GM23248 (cell line): ENCODE results near the gene SMIM45. TPM values are rescaled to one million over a fixed set of nuclear protein-coding genes. Genes with fewer than 3 reads are reported as not detected.

Source experiments
- DNase-seq: peaks from one replicate; pipeline ENCODE4 v3.0.0-alpha.2; 2015
- H2AFZ ChIP-seq: fragments of 200-600 bp; sonication (generic); 2 replicates; pipeline ENCODE4 v1.6.1; 2016; ENCODE audit warnings: antibody characterized with exemption
- H3F3A ChIP-seq: fragments of 200-600 bp; sonication (generic); 2 replicates; pipeline ENCODE4 v1.6.1; 2016; ENCODE audit warnings: mild to moderate bottlenecking, antibody characterized with exemption, mixed run types; ENCODE audit not compliant: insufficient read depth
- H3K27ac ChIP-seq: fragments of 200-600 bp; sonication (generic); 2 replicates; pipeline ENCODE4 v1.5.1; 2016; ENCODE audit warnings: mild to moderate bottlenecking
- H3K27me3 ChIP-seq: fragments of 200-600 bp; sonication (generic); replicated peaks from 2 replicates; pipeline ENCODE4 v1.6.1; 2016; ENCODE audit warnings: mild to moderate bottlenecking; ENCODE audit not compliant: insufficient read depth
- H3K36me3 ChIP-seq: fragments of 200-600 bp; sonication (generic); 2 replicates; pipeline ENCODE4 v1.6.1; 2016; ENCODE audit warnings: low read depth, mild to moderate bottlenecking
- H3K4me1 ChIP-seq: fragments of 200-600 bp; sonication (generic); 2 replicates; pipeline ENCODE4 v1.6.1; 2016; ENCODE audit warnings: mild to moderate bottlenecking; ENCODE audit not compliant: insufficient read depth
- H3K4me2 ChIP-seq: fragments of 200-600 bp; sonication (generic); one replicate; pipeline ENCODE4 v1.6.1; 2016; ENCODE audit warnings: mild to moderate bottlenecking; ENCODE audit not compliant: unreplicated experiment
- H3K4me3 ChIP-seq: fragments of 200-600 bp; sonication (generic); 2 replicates; pipeline ENCODE4 v1.5.1; 2016; ENCODE audit warnings: mild to moderate bottlenecking
- H3K79me2 ChIP-seq: fragments of 200-600 bp; sonication (generic); 2 replicates; pipeline ENCODE4 v1.6.1; 2016; ENCODE audit warnings: mild to moderate bottlenecking; ENCODE audit not compliant: insufficient read depth
- H3K9ac ChIP-seq: fragments of 200-600 bp; sonication (generic); 2 replicates; pipeline ENCODE4 v1.6.1; 2016; ENCODE audit warnings: mild to moderate bottlenecking
- H3K9me2 ChIP-seq: fragments of 200-600 bp; sonication (generic); 2 replicates; pipeline ENCODE4 v1.6.1; 2016; ENCODE audit warnings: mixed run types, mild to moderate bottlenecking, moderate library complexity; ENCODE audit not compliant: insufficient read depth
- H3K9me3 ChIP-seq: fragments of 200-600 bp; sonication (generic); one replicate; pipeline ENCODE4 v1.6.1; 2017; ENCODE audit warnings: low read depth
- H4K20me1 ChIP-seq: fragments of 200-600 bp; sonication (generic); 2 replicates; pipeline ENCODE4 v1.6.0; 2016; ENCODE audit not compliant: insufficient read depth
- EZH2 ChIP-seq: fragments of 200-600 bp; sonication (generic); IDR thresholded peaks from 2 replicates; pipeline ENCODE4 v1.6.1; 2018; ENCODE audit warnings: antibody characterized with exemption, mild to moderate bottlenecking; ENCODE audit not compliant: insufficient read depth, poor library complexity, severe bottlenecking
- EZH2phosphoT487 ChIP-seq: fragments of 200-600 bp; sonication (generic); IDR thresholded peaks from 2 replicates; pipeline ENCODE4 v1.6.1; 2018; ENCODE audit warnings: antibody characterized with exemption, moderate library complexity, mild to moderate bottlenecking, low read depth; ENCODE audit not compliant: insufficient read depth
- WGBS, 2 experiments: methylation state at CpG; one replicate each; pipeline ENCODE4 v1.1.6; 2015 to 2017; ENCODE audit warnings: low lambda C conversion rate in 2 of 2, low coverage in 1 of 2; ENCODE audit errors: missing lambda C conversion rate in 2 of 2; 5-methylcytosine and 5-hydroxymethylcytosine counted together
- in situ Hi-C: fragments of 300-500 bp; cut with MboI; formaldehyde crosslinking; loops from 2 replicates; pipeline ENCODE4 v1.15.0; 2020
- polyA plus RNA-seq: library from polyadenylated mRNA; unstranded; fragments of >200 nt; fragmentation: Nextera tagmentation; extraction: Ambion mirVana; gene quantifications from 2 replicates; pipeline ENCODE4 v1.2.1, GENCODE V29; 2016
- total RNA-seq: library from RNA; depleted of rRNA; stranded (reverse); fragments of >200 nt; shearing (Covaris generic); gene quantifications from 2 replicates; pipeline ENCODE4 v1.2.3, GENCODE V29; 2014; rRNA removed

The SMIM45 gene

GRCh38 chr22:42007922-42008321 is 56.0 kb downstream of the SMIM45 start:
- DNase-seq: no peak
- Histone ChIP-seq H3K27ac (no peak overlapping the region), H3K4me2 (no peak overlapping the region), H3K36me3 (no peaks in the 10 kb centered on the region), H3K4me1 (no peaks in the 10 kb centered on the region), H3K4me3 (no peak overlapping the region), H4K20me1 (no peaks in the 10 kb centered on the region), H3K9ac (no peak overlapping the region), H3K9me2 (no peaks in the 10 kb centered on the region), H2AFZ (no peak overlapping the region), H3K79me2 (no peaks in the 10 kb centered on the region), H3K27me3 (no peaks in the 10 kb centered on the region), H3F3A (no peaks in the 10 kb centered on the region), H3K9me3 (peaks cover 9% of the 10 kb centered on the region)
- 32 to 35% methylated on average over 4 of the region's 4 CpGs for whole genome bisulfite sequencing, 2 experiments
- no peak for TF ChIP-seq EZH2
- TF ChIP-seq EZH2phosphoT487: no peak
- in situ Hi-C loops: no loop called here

Other genes starting within 250 kb of the SMIM45 start
- 3.9 and 4.0 TPM in 2 replicates for gene CCDC134, start 151.5 kb upstream of the SMIM45 start, total RNA-seq
- gene CCDC134, start 151.5 kb upstream of the SMIM45 start, polyA plus RNA-seq: 4.4 and 5.3 TPM in 2 replicates
- gene SREBF2, start 119.0 kb upstream of the SMIM45 start, total RNA-seq: 26.5 and 31.9 TPM in 2 replicates
- 23.6 and 25.0 TPM in 2 replicates for gene SREBF2, start 119.0 kb upstream of the SMIM45 start, polyA plus RNA-seq
- gene SHISA8, start 37.1 kb upstream of the SMIM45 start, total RNA-seq: not detected in 2 replicates
- not detected in 2 replicates for gene SHISA8, start 37.1 kb upstream of the SMIM45 start, polyA plus RNA-seq
- 0.22 TPM in 1 of 2 replicates, not detected in the other for gene TNFRSF13C, start 25.3 kb upstream of the SMIM45 start, total RNA-seq
- 0.05 and 0.11 TPM in 2 replicates for gene TNFRSF13C, start 25.3 kb upstream of the SMIM45 start, polyA plus RNA-seq
- 5.7 and 15.0 TPM in 2 replicates for gene CENPM, start 5.0 kb upstream of the SMIM45 start, total RNA-seq
- gene CENPM, start 5.0 kb upstream of the SMIM45 start, polyA plus RNA-seq: 18.9 and 20.0 TPM in 2 replicates
- not detected in 2 replicates for gene SEPTIN3, start 17.3 kb downstream of the SMIM45 start, total RNA-seq
- 0.06 TPM in 1 of 2 replicates, not detected in the other for gene SEPTIN3, start 17.3 kb downstream of the SMIM45 start, polyA plus RNA-seq
- 0.43 TPM in 1 of 2 replicates, not detected in the other for gene WBP2NL, start 46.6 kb downstream of the SMIM45 start, total RNA-seq
- 0.14 and 0.48 TPM in 2 replicates for gene WBP2NL, start 46.6 kb downstream of the SMIM45 start, polyA plus RNA-seq
- 40.4 and 41.0 TPM in 2 replicates for gene NAGA, start 118.7 kb downstream of the SMIM45 start, total RNA-seq
- 25.9 and 26.4 TPM in 2 replicates for gene NAGA, start 118.7 kb downstream of the SMIM45 start, polyA plus RNA-seq
- 36.7 and 38.6 TPM in 2 replicates for gene PHETA2, start 122.1 kb downstream of the SMIM45 start, total RNA-seq
- gene PHETA2, start 122.1 kb downstream of the SMIM45 start, polyA plus RNA-seq: 29.9 and 33.4 TPM in 2 replicates
- gene SMDT1, start 127.5 kb downstream of the SMIM45 start, total RNA-seq: 3.5 and 4.7 TPM in 2 replicates
- gene SMDT1, start 127.5 kb downstream of the SMIM45 start, polyA plus RNA-seq: 73.6 and 77.0 TPM in 2 replicates
- gene NDUFA6, start 138.6 kb downstream of the SMIM45 start, total RNA-seq: 56.3 and 63.2 TPM in 2 replicates
- 180 TPM in 2 replicates for gene NDUFA6, start 138.6 kb downstream of the SMIM45 start, polyA plus RNA-seq
- 0.13 TPM in 1 of 2 replicates, not detected in the other for gene CYP2D6, start 178.7 kb downstream of the SMIM45 start, total RNA-seq
- gene CYP2D6, start 178.7 kb downstream of the SMIM45 start, polyA plus RNA-seq: 0.15 and 0.16 TPM in 2 replicates